ENCODE data around the gene IL16.

Gene IL16

DNA sequence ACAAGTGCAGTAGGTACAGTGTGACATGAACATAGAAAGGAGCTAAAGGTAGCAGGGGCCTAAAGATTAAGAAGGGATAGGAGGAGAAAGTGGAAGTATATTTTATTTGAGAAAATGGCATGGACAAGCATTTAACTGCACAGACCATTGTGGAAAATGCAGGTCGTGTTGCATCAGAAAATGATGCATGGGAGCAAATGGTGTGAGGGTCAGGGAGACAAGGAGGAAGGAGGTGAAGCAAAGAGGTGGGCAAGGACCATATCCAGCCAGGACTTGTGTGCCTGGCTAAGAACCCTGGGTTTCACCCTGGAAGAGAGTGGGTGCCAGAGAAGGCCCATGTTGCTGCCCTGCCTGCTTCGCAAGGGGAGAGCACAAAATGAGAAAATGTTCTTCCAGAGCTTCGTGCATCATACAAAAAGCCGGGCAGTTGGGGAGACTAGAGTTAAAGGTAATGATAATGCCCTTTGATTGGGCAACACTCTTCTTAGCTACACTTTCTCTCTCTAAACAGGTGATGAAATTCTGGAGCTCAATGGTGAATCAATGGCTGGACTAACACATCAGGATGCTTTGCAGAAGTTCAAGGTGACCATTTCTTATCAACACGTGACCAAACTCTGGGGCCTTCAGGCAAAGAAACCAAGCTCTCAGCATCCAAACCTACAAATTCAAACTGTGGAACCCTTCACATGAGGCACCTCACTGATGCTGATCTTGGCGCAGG is 81.8 kb downstream of the IL16 start:
- DNase-seq: no peak

- no peak for DNase-seq
These were observed 83.2 kb downstream of the IL16 start for GRCh38 chr15:81279621-81280485.

DNA sequence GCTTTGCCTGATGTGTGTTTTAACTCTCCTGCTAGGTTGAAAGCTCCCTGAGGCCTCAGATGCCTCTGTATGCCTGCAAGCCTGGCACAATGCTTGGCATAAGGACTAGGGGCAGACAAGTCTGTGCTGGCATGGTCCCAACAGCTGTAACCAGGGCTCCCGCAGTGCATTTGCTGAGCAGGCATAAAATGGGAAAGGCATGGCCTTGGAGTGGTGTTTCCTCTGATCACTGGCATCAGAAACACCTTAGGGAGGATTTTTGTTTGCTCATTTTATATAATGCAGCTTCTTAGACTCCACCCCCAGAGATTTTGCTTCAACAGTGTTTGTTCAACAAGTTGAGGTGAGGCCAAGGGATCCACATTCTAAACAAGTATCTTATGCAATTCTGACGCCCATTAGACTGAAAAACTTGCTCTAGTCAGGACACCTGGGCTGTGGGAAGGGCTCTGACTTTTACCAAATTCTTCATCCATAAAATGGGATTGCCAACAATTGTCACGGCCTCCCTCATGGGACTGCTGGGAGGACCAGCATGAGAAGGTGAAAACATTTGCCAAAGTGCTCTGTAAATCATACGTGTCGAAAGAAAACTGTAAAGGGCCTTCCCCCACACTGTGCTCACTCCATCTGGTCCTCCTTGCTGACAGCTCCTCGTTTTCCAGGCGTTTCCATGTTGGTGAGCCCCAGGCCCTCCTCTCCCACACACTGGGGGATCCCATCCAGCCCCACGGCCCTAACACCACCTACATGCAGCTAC is 84.2 kb downstream of the IL16 start:
- no peak for DNase-seq

- DNase-seq: no peak
These were observed 84.7 kb downstream of the IL16 start for GRCh38 chr15:81281456-81281735.

DNA sequence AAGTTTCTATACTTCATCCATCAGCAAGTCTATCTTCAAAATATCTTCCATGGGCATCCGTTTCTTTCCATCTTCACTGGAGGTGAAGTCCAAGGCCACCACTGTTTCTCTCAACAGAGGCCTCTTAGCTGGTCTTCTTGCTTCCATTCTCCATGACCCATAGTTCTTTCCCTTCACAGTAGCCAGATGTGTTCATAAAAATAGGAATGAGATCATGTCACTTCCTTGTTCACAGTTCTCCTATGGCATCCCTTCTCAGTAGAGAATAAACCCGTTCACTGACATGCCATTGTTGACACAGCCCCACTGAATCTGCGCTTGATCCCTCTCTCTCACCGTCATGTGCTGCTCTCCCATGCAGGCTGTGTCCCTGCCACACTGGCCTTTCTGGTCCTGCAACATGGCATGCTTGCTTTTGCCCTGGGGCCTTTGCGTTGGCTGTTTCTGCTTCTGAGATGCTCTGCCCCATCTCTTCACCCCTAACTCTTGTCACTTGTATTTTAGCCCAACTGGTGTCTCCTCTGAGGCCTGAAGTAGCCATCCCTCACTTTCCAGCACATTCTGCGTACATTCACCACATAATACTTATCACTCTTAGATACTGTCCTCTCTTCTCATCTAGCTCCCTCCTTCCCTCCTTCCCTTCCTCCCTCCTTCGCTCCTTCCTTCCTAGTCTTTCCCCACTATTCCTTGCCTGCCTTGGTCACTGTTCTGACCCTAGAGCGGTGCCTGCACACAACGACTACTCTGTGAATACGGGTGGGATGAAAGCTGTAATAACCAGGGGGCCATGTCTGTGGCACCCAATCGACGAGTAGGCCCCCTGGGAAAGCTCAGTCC is 85.3 kb downstream of the IL16 start:
- DNase-seq: no peak

DNA sequence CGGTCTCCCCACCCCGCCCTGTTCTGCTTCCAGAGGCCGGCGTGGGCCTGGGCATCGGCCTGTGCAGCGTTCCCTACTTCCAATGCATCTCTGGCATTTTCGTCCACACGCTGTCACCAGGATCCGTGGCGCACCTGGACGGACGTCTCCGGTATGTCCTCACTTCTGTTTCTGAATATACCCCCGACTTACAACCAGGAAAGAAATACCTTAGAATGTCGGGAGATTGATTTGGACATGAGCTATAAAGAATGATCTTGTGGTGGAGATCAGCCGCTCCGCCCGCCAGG is 85.9 kb downstream of the IL16 start:
- no peak for DNase-seq

- DNase-seq: no peak
These were observed 86.2 kb downstream of the IL16 start for GRCh38 chr15:81282911-81283310.

DNA sequence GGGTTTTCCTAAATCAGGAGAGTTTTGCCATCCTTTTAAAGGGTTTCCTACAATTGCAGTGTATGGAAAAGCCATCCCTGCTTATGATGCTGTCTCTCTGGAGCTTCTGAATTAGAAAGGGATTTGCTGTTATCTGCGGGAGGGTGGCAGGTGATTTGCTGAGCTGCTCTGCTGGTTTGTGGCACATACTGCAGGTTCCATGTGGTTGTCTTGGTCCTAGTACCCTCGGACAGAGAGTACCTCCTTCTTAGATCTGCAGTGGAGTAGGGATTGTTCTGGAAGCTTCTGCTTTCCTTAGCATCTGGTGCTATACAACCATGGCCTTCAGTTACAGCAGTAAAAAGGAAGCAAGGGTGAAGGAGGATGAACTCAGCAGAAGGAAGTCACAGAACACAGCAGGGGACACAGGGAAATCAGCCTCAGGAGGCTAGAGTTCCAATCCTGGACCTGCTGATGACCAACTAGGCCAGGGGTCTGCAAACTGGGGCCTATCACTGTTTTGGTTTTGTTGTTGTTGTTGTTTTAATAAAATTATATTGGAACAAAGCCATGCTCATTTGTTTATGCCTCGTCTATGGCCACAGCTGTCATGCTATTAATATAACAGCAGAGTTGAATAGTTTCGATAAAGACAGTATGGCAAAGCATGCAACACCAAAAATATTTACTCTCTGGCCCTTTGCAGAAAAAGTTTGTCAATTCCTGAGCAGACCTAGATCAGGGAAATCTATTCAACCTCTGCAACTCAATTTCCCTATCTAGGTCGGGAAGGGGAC is 87.8 kb downstream of the IL16 start:
- DNase-seq: no peak

GRCh38 chr15:81285461-81285860 is 88.8 kb downstream of the IL16 start:
- no peak for DNase-seq

DNA sequence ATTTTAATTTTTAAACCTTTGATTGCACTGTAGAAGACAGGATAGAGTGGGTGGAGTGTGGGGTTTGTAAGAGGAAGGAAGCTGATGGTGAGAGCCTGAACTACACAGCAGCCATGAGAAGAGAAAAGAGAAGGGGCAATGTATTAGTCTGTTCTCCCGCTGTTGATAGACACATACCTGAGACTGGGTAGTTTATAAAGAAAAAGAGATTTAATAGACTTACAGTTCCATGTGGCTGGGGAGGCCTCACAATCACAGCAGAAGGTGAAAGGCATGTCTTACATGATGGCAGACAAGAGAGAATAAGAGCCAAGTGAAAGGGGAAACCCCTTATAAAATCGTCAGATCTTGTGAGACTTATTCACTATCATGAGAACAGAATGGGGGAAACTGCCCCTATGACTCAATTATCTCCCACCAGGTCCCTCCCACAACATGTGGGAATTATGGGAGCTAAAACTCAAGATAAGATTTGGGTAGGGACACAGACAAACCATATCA is 90.0 kb downstream of the IL16 start:
- DNase-seq: peak; percentile 29

DNA sequence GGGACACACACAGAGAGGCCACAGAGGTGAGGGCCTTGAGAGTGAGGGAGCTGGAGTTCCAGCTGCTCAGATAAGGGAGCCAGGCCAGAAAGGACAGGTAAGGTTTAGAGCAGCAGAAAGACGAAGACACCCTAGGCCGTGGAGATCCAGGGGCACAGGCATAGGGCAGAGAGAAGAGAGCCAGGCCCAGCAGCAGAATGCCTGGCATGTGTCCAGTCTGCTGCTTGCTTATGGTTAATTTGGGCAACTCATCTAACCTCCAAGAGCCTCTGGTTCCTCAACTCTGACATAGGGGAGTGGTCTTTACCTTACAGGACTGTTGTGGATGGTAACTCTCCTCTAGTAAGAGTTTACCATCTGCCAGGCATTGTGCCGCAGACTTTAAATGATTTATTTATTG is 91.4 kb downstream of the IL16 start:
- no peak for DNase-seq

DNA sequence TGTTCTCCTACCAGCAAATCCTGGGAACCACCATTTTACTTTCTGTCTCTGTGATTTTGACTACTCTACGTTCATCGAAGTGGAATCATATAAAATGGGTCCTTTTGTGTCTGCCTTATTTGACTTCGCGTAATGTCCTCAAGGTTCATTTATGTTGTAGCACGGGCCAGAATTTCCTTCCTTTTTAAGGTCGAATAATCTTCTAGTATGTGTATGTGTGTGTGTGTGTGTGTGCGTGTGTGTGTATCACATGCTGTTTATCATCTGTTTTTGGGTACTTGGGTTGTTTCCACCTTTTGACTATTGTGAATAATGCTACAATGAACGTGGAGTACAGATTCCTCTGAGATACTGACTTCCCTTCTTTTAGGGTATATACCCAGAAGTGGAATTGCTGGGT is 91.9 kb downstream of the IL16 start:
- no peak for DNase-seq

DNA sequence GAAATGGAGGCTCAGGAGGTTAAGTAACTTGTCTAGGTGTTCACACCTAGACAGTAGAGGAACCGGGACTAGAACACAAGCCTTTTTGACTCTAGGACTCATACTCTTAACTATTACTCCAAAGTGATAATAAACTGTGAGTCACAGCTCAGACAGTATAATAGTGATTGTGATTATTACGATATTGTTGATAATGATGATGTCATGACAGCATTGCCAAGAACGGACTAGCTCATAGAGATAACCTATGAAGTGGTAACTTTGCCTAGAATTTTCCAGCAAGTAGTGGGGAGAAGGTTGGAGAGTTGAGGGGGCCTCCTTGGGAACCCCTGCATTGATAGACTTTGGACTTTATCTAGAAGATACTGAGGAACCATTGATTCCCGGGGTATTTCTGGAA is 93.2 kb downstream of the IL16 start:
- no peak for DNase-seq

- no peak for DNase-seq
These were observed 95.3 kb downstream of the IL16 start for GRCh38 chr15:81291916-81292522.

DNA sequence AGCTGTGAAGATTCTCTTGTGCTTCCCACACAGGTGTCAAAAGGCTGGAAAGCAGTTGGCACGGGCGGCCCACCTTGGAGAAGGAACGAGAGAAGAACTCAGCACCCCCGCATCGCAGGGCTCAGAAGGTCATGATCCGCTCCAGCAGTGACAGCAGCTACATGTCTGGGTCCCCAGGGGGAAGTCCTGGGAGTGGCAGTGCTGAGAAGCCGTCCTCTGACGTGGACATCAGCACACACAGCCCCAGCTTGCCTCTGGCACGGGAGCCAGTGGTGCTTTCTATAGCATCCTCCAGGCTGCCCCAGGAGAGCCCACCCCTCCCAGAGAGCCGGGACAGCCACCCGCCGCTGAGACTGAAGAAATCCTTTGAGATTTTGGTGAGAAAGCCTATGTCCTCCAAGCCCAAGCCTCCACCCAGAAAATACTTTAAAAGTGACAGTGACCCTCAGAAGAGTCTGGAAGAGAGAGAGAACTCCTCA is 95.9 kb downstream of the IL16 start:
- DNase-seq: peak; percentile 46

GRCh38 chr15:81293728-81294515 is 97.2 kb downstream of the IL16 start:
- peak; percentile 83 for DNase-seq

DNA sequence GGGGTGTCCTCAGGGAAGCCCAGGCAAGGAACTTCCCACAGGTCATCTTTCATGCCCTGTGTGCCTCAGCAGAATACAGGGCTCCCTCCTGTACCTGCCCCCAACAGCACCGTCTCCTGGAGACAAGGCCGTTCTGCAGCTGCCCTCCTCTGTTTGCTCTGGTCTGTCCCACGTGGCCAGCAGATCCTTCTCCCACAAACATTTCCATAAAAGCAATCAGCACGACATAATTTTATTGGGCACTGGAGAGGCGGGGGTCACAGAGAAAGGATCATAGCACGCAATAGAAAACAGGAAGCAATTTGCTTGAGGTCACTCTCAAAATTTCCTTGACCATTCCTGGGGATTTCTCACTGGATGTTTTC is 97.8 kb downstream of the IL16 start:
- DNase-seq: peak; percentile 18

GRCh38 chr15:81295486-81296121 is 98.9 kb downstream of the IL16 start:
- no peak for DNase-seq

- DNase-seq: no peak
These were observed 99.5 kb downstream of the IL16 start for GRCh38 chr15:81296186-81296585.

- DNase-seq: peak; percentile 78
These were observed 100.0 kb downstream of the IL16 start for GRCh38 chr15:81296673-81297072.
